ENCODE measurements around the gene SPINK1.
"Not testable (repeated sequence)": the region's sequence is repeated elsewhere in the genome, so short reads cannot be mapped to it uniquely, and the experiment has no call there.

The SPINK1 gene

GRCh38 chr5:147803926-147804325 is 27.5 kb downstream of the SPINK1 start:
- no peak for DNase-seq

- DNase-seq = not testable (repeated sequence)
Measured at GRCh38 chr5:147803161-147803560, 28.3 kb downstream of the SPINK1 start.

DNA sequence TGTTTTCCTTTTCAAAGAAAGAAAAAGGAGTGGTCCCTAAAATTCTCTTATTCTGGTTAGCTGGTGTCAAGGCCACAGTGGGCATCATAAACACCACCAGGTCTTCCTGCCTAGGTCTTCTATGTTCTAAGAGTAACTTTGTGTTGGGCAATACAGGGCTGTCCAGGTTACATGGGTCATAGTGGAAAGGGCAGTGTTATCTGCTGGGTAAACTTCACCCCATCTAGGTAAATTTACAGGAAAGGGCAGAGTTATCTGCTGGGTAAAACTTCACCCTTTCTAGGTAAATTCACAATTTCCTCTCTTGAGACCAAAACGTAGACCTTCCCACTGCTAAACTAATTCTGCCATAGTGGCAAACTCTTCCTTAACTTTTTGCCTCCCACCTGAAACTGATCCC is 30.0 kb downstream of the SPINK1 start:
- DNase-seq = no peak

DNA sequence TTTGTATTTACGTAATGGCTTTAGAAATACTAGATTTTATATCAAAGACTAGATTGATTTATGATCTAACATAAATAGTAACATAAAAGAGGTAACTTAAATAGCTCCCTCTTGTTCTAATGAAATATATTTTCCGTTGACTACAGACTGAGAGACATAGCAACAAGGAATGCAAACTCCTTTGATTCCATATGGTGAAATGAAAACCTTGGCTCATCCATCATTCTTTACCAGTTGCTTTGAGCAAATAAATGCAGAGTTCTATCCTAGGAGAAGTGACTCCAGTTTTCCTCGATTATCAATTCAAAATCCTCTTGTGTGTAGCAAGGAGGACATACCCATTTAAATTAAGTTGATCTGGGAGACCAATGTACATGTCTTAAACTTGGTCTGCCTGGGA is 31.0 kb downstream of the SPINK1 start:
- no peak for DNase-seq

DNA sequence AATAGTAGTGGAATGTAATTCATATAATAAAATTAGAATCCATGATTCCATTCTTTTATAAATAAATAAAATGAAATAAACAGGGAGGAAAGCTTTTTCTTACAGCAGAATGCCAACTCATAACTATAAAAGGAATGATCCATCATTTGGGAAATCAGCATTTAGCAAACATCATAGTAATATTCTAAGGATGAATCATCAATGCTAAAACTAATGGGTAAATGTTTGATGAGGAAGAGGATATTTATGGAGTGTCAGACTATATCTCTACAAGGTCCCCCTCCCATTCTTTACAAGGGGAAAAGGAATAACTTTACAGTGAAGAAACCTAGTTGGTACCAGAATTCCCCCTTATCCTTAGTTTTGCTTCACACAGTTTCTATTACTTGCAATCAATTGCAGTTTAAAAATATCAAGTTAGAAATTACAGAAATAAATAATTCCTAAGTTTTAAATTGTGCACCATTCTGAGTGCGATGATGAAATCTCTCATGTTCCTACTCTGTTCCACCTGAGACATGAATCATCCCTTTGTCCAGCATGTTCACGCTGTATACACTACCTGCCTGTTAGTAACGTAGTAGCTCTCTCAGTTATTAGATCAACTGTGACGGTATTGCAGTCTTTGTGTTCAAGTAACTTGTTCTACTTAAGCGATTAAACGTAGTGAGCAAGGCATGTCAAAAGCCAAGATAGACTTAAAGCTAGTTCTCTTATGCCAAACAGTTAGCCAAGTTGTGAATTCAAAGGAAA is 34.7 kb downstream of the SPINK1 start:
- DNase-seq = no peak

GRCh38 chr5:147791181-147791580 is 40.3 kb downstream of the SPINK1 start:
- no peak for DNase-seq

GRCh38 chr5:147789820-147790219 is 41.7 kb downstream of the SPINK1 start:
- no peak for DNase-seq

GRCh38 chr5:147788023-147788422 is 43.4 kb downstream of the SPINK1 start:
- DNase-seq = no peak

DNA sequence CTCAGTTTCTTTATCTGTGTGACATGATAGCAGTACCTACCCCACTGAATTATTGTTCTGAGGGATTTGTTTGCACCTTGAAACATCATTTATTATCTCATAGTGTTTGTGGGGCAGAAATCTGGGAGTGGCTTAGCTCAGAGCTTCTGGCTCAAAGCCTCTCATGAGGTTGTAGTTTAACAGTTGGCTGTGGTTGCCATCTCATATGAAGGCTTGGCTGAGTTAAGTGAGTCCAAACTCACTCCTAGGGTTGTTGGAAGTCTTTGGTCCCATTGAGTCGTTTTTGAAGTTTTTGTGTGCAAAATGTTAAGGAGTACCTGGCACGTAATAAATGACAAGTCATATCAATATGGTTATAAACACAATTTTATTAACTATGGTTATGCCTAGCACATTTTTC is 45.3 kb downstream of the SPINK1 start:
- no peak for DNase-seq

- no peak for DNase-seq
Measured at GRCh38 chr5:147784146-147784987, 47.1 kb downstream of the SPINK1 start.

GRCh38 chr5:147782110-147783028 is 49.1 kb downstream of the SPINK1 start, which contains the start of gene JAKMIP2:
Gene JAKMIP2 (minus strand): TSS chr5:147782728. CDS start chr5:147671806, 110,922 bp downstream.
- DNase-seq = peak; percentile 77

DNA sequence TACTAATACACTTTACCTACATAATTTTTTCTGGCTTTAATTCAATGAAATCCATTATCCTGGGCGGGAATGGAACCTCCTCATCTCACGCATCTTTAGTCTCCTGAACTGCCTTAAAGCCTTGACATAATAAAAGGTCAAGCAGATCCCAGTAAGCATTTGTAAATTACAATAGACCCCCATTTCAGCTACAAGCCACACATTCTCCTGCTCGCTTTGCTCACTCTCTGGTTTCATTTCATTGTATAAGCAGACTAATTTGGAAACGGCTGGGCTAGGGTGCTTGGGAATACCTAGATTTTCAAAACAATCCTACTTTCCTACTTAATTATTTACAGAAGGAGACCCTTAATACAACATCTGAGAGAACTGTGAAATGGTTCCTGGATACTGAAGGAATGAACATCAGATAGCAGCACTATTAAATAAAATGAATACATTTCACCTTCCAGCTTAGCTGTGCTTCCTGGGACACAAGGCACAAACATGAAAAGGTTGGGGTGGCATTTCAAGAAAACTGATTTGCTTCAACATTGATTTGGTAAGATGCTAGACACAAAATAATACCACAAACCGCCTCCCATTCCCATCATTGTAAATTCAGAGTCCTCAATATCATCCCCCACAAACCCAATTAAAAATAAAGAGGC is 50.4 kb downstream of the SPINK1 start:
- peak; percentile 8 for DNase-seq

DNA sequence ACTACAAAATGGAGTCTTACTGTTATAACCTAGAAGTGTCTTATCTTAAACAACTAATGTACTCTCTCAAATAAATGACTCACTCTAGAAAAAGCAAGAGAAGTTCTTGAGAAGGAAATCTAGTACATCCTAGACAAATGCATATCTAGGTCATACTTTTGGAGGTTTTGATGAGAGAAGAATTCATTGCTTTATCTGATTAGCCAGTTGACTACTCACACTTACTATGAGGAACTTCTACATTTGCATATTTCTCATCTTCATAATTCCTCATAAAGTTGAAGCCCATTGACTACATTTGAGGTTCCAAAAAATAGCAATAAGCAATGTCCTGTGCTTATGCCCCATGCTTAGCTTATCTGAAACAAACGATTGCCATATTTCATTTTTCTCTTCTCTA is 51.8 kb downstream of the SPINK1 start:
- DNase-seq = no peak

DNA sequence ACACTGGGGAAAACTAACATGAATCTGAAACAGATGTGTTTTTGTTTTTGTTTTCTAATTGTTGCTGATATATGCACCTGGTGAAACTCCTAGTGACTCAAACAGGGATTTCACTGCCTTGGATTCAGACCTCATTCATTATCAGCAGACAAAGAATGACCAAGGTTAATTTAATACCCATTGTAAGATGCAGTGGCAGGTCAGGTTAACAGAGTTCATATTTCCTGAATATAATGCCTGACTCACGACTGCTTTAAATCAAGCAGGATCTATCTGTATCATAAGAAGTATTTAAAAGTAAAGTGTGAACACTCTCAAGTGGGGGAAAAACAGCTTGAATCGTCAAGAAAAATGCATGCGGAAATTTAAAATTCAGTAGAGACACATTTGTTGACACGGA is 54.5 kb downstream of the SPINK1 start:
- DNase-seq = no peak

All from DMS79 treated with DMSO at 0.1 percent for 48 hours (cell line).